CD4-positive, alpha-beta T cell (primary cell): ENCODE results near the gene ZNF423. TPM values are rescaled to one million over a fixed set of nuclear protein-coding genes. Genes with fewer than 3 reads are reported as not detected.

Source experiments
- ATAC-seq: fragments of 200-7000 bp; cut with Tn5 transposase; one replicate; pipeline ENCODE4 v1.10.0; 2022; ENCODE audit warnings: mild to moderate bottlenecking; ENCODE audit not compliant: poor library complexity
- CTCF ChIA-PET: fragments of 350-600 bp; sonication (Branson Sonifier 250); formaldehyde crosslinking; loops from one replicate; lab custom pipeline; 2021; ENCODE audit warnings: antibody characterized with exemption, inconsistent platforms; lab: Charles Lee
- POLR2A ChIA-PET: fragments of 350-600 bp; sonication (Branson Sonifier 250); formaldehyde crosslinking; loops from one replicate; lab custom pipeline; 2021; ENCODE audit warnings: antibody characterized with exemption, inconsistent platforms; lab: Charles Lee
- DNase-seq, 14 experiments: peaks; one replicate each; pipeline ENCODE4 v3.0.0-alpha.2; 2013 to 2020; ENCODE audit warnings: mixed read lengths in 2 of 14
- H3K27ac ChIP-seq, 2 donors: one replicate each; pipeline versions ENCODE4 v1.5.1 to v1.7.0; 2013; ENCODE audit warnings: low read length in 2 of 2, low read depth in 1 of 2, mild to moderate bottlenecking in 1 of 2
- H3K27me3 ChIP-seq, 2 experiments: 1 replicate in 1 of 2; 2 replicates in 1 of 2; pipeline versions ENCODE4 v1.6.1 to v1.7.0; 2013; ENCODE audit warnings: low read length in 2 of 2, control low read depth in 1 of 2, mild to moderate bottlenecking in 1 of 2, moderate library complexity in 1 of 2; ENCODE audit not compliant: insufficient read depth in 2 of 2, control insufficient read depth in 1 of 2
- H3K36me3 ChIP-seq: one replicate; pipeline ENCODE4 v1.6.1; 2013; ENCODE audit warnings: low read length, control low read depth; ENCODE audit not compliant: insufficient read depth
- H3K4me1 ChIP-seq: one replicate; pipeline ENCODE4 v1.6.1; 2013; ENCODE audit warnings: low read length, control low read depth; ENCODE audit not compliant: insufficient read depth
- H3K4me3 ChIP-seq: one replicate; pipeline ENCODE4 v1.5.1; 2013; ENCODE audit warnings: mild to moderate bottlenecking, low read length, moderate library complexity
- H3K9me3 ChIP-seq, 2 experiments: 1 replicate in 1 of 2; 2 replicates in 1 of 2; pipeline versions ENCODE4 v1.6.1 to v1.7.0; 2013; ENCODE audit warnings: low read length in 2 of 2, mild to moderate bottlenecking in 2 of 2, control low read depth in 1 of 2, moderate library complexity in 1 of 2; ENCODE audit not compliant: control insufficient read depth in 1 of 2, insufficient read depth in 1 of 2
- H3K27ac Mint-ChIP-seq: one replicate; pipeline ENCODE4 v1.8.0; 2020; ENCODE audit warnings: mixed read lengths
- H3K27me3 Mint-ChIP-seq: one replicate; pipeline ENCODE4 v1.8.0; 2021; ENCODE audit warnings: mixed read lengths
- H3K36me3 Mint-ChIP-seq: one replicate; pipeline ENCODE4 v1.8.0; 2021; ENCODE audit warnings: low read depth, mixed read lengths
- H3K4me1 Mint-ChIP-seq: one replicate; pipeline ENCODE4 v1.8.0; 2021; ENCODE audit warnings: low read depth, mixed read lengths
- H3K4me3 Mint-ChIP-seq: one replicate; pipeline ENCODE4 v1.8.0; 2020; ENCODE audit warnings: mild to moderate bottlenecking, mixed read lengths
- H3K9me3 Mint-ChIP-seq: one replicate; pipeline ENCODE4 v1.8.0; 2020; ENCODE audit warnings: mixed read lengths
- intact Hi-C, 2 experiments: fragments of 100-400 bp; cut with DNase I in 1 of 2; cut with micrococcal nuclease in 1 of 2; formaldehyde crosslinking; loops; one replicate each; pipeline versions ENCODE4 v1.15.1 to v1.9.0; 2023 to 2025; cut with DNase I, micrococcal nuclease
- total RNA-seq, 174 experiments: library from RNA in 2 of 174; stranded (reverse) in 2 of 174; gene quantifications; one replicate each; pipeline ENCODE4 v1.2.3 and lab custom pipeline; 2021 to 2026
- TF ChIP-seq, protein P1 (sequence below): fragments of 200-600 bp; IDR thresholded peaks from one replicate; pipeline ENCODE4 v1.8.0; 2022; ENCODE audit warnings: antibody characterized with exemption, mild to moderate bottlenecking

Gene ZNF423
- total RNA-seq, 2 experiments from 2014 or later, result not detected

DNA sequence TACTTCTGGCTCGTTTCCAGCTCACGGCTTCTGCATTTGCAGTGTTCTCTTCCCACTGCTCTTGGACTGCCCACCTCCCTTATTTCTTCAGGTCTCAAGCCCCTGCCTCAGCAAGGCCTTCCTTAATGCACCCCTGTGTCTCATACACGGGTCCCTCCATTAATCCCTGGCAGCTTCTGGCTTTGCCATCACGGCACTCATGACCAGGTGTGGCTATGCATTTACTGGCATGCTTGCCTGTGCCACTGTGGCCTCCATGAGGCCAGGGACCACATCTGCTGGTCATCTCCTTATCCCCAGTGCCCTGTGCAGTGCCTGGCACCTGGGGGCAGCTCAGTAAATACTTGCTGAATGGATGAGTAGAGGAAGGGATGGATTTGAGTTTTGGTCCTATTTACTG is 368.2 kb downstream of the ZNF423 start:
- Histone ChIP-seq H3K36me3 (no peaks in the 10 kb centered on the region), H3K4me3 (no peak overlapping the region), H3K27me3 (peaks cover 0 to 4% of the 10 kb centered on the region in 2 experiments), H3K27ac (no peak overlapping the region), H3K9me3 (no peaks in the 10 kb centered on the region), H3K4me1 (peaks cover 17% of the 10 kb centered on the region)
- DNase-seq, result peak in 1 of 14 experiments; percentile 17
- Mint-ChIP-seq H3K36me3 (no peaks in the 10 kb centered on the region), H3K27ac (no peak overlapping the region), H3K4me1 (no peaks in the 10 kb centered on the region), H3K9me3 (no peaks in the 10 kb centered on the region), H3K4me3 (no peak overlapping the region), H3K27me3 (no peaks in the 10 kb centered on the region)
- ChIA-PET CTCF (no interaction called here), POLR2A (no interaction called here)
- no peak for ATAC-seq
- intact Hi-C loops, result loop anchor here in 1 of 2 experiments (2.0 kb wide), 1 partner anchor 23 kb away; no protein-coding TSS in a partner anchor
- TF ChIP-seq, protein P1, sequence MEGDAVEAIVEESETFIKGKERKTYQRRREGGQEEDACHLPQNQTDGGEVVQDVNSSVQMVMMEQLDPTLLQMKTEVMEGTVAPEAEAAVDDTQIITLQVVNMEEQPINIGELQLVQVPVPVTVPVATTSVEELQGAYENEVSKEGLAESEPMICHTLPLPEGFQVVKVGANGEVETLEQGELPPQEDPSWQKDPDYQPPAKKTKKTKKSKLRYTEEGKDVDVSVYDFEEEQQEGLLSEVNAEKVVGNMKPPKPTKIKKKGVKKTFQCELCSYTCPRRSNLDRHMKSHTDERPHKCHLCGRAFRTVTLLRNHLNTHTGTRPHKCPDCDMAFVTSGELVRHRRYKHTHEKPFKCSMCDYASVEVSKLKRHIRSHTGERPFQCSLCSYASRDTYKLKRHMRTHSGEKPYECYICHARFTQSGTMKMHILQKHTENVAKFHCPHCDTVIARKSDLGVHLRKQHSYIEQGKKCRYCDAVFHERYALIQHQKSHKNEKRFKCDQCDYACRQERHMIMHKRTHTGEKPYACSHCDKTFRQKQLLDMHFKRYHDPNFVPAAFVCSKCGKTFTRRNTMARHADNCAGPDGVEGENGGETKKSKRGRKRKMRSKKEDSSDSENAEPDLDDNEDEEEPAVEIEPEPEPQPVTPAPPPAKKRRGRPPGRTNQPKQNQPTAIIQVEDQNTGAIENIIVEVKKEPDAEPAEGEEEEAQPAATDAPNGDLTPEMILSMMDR, result no peak

DNA sequence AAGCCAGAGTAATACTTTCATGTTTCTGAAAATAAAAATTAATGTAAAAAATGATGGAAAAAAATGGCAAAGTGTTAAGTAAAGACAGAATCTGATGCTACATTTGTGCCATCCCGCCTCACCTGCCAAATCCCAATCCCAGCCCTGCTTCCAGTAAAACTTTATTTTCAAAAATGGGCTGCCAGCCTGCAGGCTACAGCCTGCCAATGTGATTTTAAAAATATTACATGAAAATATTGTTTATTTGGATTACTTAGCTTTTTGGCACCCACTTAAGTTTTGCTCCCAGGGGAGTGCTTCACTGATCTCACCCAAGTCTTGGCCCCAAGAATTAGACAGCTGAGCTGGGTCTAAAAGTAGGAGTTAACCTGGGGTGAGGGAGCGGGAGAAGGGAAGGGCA is 369.5 kb downstream of the ZNF423 start:
- TF ChIP-seq, protein P1, result no peak
- Mint-ChIP-seq H3K9me3 (no peaks in the 10 kb centered on the region), H3K4me1 (no peaks in the 10 kb centered on the region), H3K36me3 (no peaks in the 10 kb centered on the region), H3K27me3 (no peaks in the 10 kb centered on the region), H3K4me3 (no peak overlapping the region), H3K27ac (no peak overlapping the region)
- Histone ChIP-seq H3K4me1 (peaks cover 9% of the 10 kb centered on the region), H3K4me3 (no peak overlapping the region), H3K27me3 (peaks cover 0 to 4% of the 10 kb centered on the region in 2 experiments), H3K36me3 (no peaks in the 10 kb centered on the region), H3K9me3 (no peaks in the 10 kb centered on the region), H3K27ac (no peak overlapping the region)
- DNase-seq, result peak in 1 of 14 experiments; percentile 12
- ChIA-PET POLR2A (interaction anchor here (1.0 kb wide), 1 partner anchor 24 kb away, joined by 3 read pairs; no protein-coding TSS in a partner anchor), CTCF (no interaction called here)
- intact Hi-C loops, result no loop called here
- ATAC-seq, result no peak

- Mint-ChIP-seq H3K9me3 (no peaks in the 10 kb centered on the region), H3K4me1 (no peaks in the 10 kb centered on the region), H3K27me3 (no peaks in the 10 kb centered on the region), H3K4me3 (no peak overlapping the region), H3K27ac (no peak overlapping the region), H3K36me3 (no peaks in the 10 kb centered on the region)
- ATAC-seq, result no peak
- Histone ChIP-seq H3K36me3 (no peaks in the 10 kb centered on the region), H3K4me1 (peaks cover 9% of the 10 kb centered on the region), H3K4me3 (no peak overlapping the region), H3K9me3 (no peaks in the 10 kb centered on the region), H3K27ac (no peak overlapping the region), H3K27me3 (peaks cover 0 to 4% of the 10 kb centered on the region in 2 experiments)
- TF ChIP-seq, protein P1, result no peak
- ChIA-PET POLR2A (interaction anchor here (1.0 kb wide), 1 partner anchor 23 kb away, joined by 3 read pairs; no protein-coding TSS in a partner anchor), CTCF (no interaction called here)
- DNase-seq, result peak in 1 of 14 experiments; percentile 11
- intact Hi-C loops, result no loop called here
Observed at GRCh38 chr16:49485663-49486062, 370.2 kb downstream of the ZNF423 start.
